Measurements from ENCODE around the gene PPAN.

Gene PPAN, protein sequence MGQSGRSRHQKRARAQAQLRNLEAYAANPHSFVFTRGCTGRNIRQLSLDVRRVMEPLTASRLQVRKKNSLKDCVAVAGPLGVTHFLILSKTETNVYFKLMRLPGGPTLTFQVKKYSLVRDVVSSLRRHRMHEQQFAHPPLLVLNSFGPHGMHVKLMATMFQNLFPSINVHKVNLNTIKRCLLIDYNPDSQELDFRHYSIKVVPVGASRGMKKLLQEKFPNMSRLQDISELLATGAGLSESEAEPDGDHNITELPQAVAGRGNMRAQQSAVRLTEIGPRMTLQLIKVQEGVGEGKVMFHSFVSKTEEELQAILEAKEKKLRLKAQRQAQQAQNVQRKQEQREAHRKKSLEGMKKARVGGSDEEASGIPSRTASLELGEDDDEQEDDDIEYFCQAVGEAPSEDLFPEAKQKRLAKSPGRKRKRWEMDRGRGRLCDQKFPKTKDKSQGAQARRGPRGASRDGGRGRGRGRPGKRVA

DNA sequence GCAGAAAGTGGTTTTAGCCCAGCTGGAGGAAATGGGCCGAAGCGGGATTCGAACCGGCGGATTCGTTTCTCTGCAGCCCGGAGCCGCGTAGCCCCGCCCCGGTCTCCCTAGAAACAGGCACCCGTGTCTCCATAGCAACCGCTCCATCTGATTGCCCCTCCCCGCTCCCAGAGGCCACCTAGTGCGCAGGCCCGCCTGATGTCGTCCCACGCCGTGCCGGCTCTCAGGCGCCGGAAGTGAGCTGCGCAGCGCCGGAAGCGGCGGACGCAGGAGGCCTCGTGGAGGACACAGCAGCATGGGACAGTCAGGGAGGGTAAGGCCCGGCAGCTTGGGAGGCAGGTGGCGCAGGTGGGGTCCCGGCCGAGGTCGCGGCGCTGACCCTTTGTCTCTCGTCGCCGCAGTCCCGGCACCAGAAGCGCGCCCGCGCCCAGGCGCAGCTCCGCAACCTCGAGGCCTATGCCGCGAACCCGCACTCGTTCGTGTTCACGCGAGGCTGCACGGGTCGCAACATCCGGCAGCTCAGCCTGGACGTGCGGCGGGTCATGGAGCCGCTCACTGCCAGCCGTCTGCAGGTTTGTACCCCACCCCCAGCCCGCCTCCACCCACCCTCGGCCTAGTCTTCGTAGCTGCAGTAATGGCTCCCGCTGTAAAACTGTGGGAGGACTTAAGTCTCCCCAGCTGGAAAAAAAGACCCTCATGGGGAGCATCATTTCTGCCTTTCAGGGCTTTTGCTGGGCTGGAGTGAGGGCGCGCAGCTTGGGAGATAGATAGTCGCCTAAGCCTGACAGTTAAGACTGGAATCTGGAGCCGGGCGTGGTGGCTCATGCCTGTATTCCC is at the start of gene PPAN:
Gene PPAN (plus strand): TSS at position 263 of the 837 bp plus-strand sequence. CDS start 33 bp downstream, at position 296.
- H3K4me3 ChIP-seq (ENCODE audit: low read length) = peak within 1 kb of the TSS; percentile 88
- TF ChIP-seq, protein P1, sequence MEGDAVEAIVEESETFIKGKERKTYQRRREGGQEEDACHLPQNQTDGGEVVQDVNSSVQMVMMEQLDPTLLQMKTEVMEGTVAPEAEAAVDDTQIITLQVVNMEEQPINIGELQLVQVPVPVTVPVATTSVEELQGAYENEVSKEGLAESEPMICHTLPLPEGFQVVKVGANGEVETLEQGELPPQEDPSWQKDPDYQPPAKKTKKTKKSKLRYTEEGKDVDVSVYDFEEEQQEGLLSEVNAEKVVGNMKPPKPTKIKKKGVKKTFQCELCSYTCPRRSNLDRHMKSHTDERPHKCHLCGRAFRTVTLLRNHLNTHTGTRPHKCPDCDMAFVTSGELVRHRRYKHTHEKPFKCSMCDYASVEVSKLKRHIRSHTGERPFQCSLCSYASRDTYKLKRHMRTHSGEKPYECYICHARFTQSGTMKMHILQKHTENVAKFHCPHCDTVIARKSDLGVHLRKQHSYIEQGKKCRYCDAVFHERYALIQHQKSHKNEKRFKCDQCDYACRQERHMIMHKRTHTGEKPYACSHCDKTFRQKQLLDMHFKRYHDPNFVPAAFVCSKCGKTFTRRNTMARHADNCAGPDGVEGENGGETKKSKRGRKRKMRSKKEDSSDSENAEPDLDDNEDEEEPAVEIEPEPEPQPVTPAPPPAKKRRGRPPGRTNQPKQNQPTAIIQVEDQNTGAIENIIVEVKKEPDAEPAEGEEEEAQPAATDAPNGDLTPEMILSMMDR (conservative IDR thresholded peaks at IDR 0.05; ENCODE audit: low read depth, low read length) = no peak
- peak; percentile 89 for DNase-seq (ENCODE audit: low read depth)

DNA sequence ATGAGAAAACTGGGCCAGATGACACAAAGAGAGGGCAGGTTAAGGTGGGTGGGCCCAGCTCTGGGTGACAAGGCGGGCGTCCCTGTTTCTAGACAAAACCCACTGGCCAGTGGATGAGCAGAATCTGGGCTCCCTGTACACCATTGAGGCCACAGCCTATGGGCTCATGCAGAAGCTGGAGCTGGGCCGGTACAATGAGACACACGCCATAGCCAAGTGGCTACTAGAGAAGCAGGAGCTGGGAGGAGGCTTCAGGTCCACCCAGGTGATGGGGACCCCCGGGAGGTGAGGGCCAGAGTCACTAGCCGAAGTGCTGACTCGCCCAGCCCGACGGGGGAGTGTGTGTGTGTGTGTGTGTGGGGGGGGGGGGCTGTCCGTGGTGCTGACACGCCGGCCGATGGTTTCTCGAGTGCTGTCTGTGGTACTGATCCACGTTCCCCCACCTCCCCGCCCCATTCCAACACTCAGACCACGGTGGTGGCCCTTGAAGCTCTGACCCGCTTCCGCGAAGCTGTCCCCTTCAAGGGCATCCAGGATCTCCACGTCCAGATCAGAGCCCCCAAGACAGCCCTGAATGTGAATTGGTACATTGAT is 44.3 kb upstream of the PPAN start:
- no peak for DNase-seq (ENCODE audit: low read depth)
- TF ChIP-seq, protein P1 (conservative IDR thresholded peaks at IDR 0.05; ENCODE audit: low read depth, low read length) = no peak
- H3K4me3 ChIP-seq (ENCODE audit: low read length) = no peak overlapping the region

DNA sequence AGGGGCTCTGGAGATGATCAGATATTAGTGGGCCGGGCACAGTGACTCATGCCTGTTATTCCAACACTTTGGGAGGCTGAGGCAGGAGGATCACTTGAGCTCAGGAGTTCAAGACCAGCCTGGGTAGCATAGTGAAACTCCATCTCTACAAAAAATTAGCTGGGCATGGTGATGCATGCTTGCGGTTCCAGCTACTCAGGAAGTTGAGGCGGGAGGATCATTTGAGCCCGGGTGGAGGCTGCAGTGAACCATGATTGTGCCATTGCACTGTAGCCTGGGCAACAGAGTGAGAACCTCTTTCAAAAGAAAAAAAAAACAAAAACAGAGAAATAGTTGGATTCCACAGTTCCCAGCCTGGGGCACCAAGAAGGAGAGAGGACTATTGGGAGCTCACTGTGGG is 38.0 kb upstream of the PPAN start:
- TF ChIP-seq, protein P1 (conservative IDR thresholded peaks at IDR 0.05; ENCODE audit: low read depth, low read length) = no peak
- no peak overlapping the region for H3K4me3 ChIP-seq (ENCODE audit: low read length)
- DNase-seq (ENCODE audit: low read depth) = no peak

DNA sequence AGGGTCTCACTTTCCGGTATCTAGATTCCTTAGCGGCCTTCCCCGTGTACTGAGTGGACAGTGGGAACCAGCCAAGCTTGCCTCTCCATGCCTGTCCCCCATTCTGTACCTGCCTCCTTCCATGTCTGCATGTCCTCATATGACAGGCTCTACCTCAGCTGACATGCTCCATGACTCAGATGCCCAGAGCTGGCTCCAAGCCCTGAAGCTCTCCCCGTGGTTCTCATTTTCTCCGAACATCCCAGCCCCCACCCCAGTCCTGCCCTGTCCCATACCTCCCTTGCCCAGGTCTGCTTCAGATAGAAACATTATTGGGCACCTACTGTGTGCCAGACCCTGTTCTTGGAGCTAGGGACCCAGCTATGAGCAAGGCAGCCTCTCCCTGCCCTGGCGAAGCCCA is 37.1 kb upstream of the PPAN start:
- no peak overlapping the region for H3K4me3 ChIP-seq (ENCODE audit: low read length)
- no peak for DNase-seq (ENCODE audit: low read depth)
- TF ChIP-seq, protein P1 (conservative IDR thresholded peaks at IDR 0.05; ENCODE audit: low read depth, low read length) = no peak

DNA sequence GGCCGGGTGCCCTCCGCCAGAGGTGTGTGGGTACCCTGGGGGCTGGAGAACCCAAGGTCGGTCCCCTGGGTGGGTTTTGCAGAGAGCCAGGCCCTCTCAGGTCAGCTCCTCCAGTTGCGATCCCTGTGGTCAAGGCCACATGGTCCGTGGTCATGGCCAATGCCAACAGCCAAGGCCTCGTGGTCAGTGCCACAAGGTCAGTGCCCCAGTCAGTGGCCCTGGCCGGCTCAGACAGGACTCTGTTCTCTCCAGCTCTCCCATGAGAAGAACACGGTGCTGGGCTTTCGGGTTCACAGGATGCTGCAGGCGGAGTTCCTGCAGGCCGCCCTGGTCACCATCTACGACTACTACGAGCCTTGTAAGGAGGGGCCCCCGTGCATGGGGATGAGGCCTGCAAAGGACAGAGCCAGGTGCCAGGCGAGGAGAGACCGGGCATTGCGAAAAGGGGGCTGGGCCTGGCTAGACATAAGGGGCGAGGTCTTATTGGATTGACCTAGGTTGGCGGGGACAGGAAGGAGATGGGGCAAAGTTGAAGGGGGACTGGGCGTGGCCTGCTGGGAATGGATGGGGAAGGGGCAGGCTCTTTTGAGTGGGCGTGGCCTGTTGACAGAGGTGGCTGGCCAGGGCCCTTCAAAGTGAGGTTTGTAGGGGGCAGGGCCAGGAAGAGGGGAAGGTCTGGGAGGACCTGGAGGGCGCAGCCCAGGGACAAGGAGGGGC is 35.3 kb upstream of the PPAN start:
- TF ChIP-seq, protein P1 (conservative IDR thresholded peaks at IDR 0.05; ENCODE audit: low read depth, low read length) = no peak
- no peak for DNase-seq (ENCODE audit: low read depth)
- H3K4me3 ChIP-seq (ENCODE audit: low read length) = no peak overlapping the region

DNA sequence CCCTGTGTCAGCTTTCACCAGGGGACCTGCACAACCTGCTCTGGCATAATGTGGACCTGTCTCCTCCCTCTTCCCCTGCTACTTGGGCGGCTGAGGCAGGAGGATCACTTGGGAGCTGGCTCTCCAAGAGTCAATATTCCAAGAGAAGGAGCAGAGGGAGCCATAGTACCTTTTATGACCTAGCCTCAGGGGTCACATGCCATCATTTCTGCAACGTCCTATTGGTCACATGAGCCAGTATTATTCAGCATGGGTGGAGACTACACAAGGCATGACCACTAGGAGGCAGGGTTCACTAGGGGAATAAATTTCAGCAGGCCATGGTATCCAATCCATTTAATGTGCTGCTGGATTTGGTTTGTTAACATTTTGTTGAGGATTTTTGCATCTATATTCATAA is 32.0 kb upstream of the PPAN start:
- TF ChIP-seq, protein P1 (conservative IDR thresholded peaks at IDR 0.05; ENCODE audit: low read depth, low read length) = peak; percentile 35
- H3K4me3 ChIP-seq (ENCODE audit: low read length) = no peak overlapping the region
- DNase-seq (ENCODE audit: low read depth) = no peak

All from retinal pigment epithelial cell (primary cell).